Neural progenitor cell (in vitro differentiated cells): Measurements from ENCODE around the gene UPF3A. TPM values are rescaled to one million over a fixed set of nuclear protein-coding genes. Genes with fewer than 3 reads are reported as not detected.

Experiments
- DNase-seq: peaks from one replicate; pipeline ENCODE4 v3.0.0-alpha.2; 2016; ENCODE audit warnings: low spot score
- H2AFZ ChIP-seq: fragments of 200-600 bp; sonication (generic); replicated peaks from 2 replicates; pipeline ENCODE4 v1.6.1; 2016; ENCODE audit warnings: antibody characterized with exemption
- H3F3A ChIP-seq: fragments of 200-600 bp; sonication (generic); 2 replicates; pipeline ENCODE4 v1.6.1; 2016; ENCODE audit warnings: antibody characterized with exemption, low read depth
- H3K27ac ChIP-seq: fragments of 200-600 bp; sonication (generic); 2 replicates; pipeline ENCODE4 v1.5.1; 2016; ENCODE audit warnings: mild to moderate bottlenecking
- H3K27me3 ChIP-seq: fragments of 200-600 bp; sonication (generic); 2 replicates; pipeline ENCODE4 v1.6.1; 2016; ENCODE audit warnings: mild to moderate bottlenecking, moderate library complexity
- H3K36me3 ChIP-seq: fragments of 200-600 bp; sonication (generic); 2 replicates; pipeline ENCODE4 v1.5.1; 2016
- H3K4me1 ChIP-seq: fragments of 200-600 bp; sonication (generic); 2 replicates; pipeline ENCODE4 v1.6.1; 2016; ENCODE audit warnings: mixed run types
- H3K4me2 ChIP-seq: fragments of 200-600 bp; sonication (generic); 2 replicates; pipeline ENCODE4 v1.6.1; 2016
- H3K4me3 ChIP-seq: fragments of 200-600 bp; sonication (generic); 2 replicates; pipeline ENCODE4 v1.5.1; 2016
- H3K79me2 ChIP-seq: fragments of 200-600 bp; sonication (generic); 2 replicates; pipeline ENCODE4 v1.6.1; 2016; ENCODE audit warnings: low read depth
- H3K9ac ChIP-seq: fragments of 200-600 bp; sonication (generic); 2 replicates; pipeline ENCODE4 v1.6.1; 2016
- H3K9me3 ChIP-seq: fragments of 200-600 bp; sonication (generic); 2 replicates; pipeline ENCODE4 v1.5.1; 2016; ENCODE audit warnings: low read depth
- H4K20me1 ChIP-seq: fragments of 200-600 bp; sonication (generic); 2 replicates; pipeline ENCODE4 v1.6.1; 2016; ENCODE audit warnings: low read depth
- H3K27ac Mint-ChIP-seq: 3 replicates; pipeline ENCODE4 v1.8.0; 2021; ENCODE audit warnings: mixed read lengths
- H3K27me3 Mint-ChIP-seq: 2 replicates; pipeline ENCODE4 v1.8.0; 2022; ENCODE audit warnings: low read depth, mild to moderate bottlenecking, inconsistent platforms, moderate library complexity, mixed read lengths; ENCODE audit not compliant: insufficient read depth
- H3K36me3 Mint-ChIP-seq: 3 replicates; pipeline ENCODE4 v1.8.0; 2021; ENCODE audit warnings: mixed read lengths
- H3K4me1 Mint-ChIP-seq: 3 replicates; pipeline ENCODE4 v1.8.0; 2021; ENCODE audit warnings: mixed read lengths
- H3K4me3 Mint-ChIP-seq: 3 replicates; pipeline ENCODE4 v1.8.0; 2021; ENCODE audit warnings: mild to moderate bottlenecking, moderate library complexity, mixed read lengths
- H3K9me3 Mint-ChIP-seq: 3 replicates; pipeline ENCODE4 v1.8.0; 2020; ENCODE audit warnings: mixed read lengths
- CTCF ChIP-seq: fragments of 200-600 bp; sonication (generic); IDR thresholded peaks from 2 replicates; pipeline ENCODE4 v1.5.1; 2017; ENCODE audit warnings: antibody characterized with exemption, mild to moderate bottlenecking
- EZH2 ChIP-seq: fragments of 200-600 bp; sonication (generic); IDR thresholded peaks from 2 replicates; pipeline ENCODE4 v1.6.1; 2017; ENCODE audit warnings: antibody characterized with exemption, mild to moderate bottlenecking, moderate library complexity
- EZH2phosphoT487 ChIP-seq: fragments of 200-600 bp; sonication (generic); IDR thresholded peaks from 2 replicates; pipeline ENCODE4 v1.6.1; 2017; ENCODE audit warnings: antibody characterized with exemption
- total RNA-seq: library from RNA; depleted of rRNA; stranded (reverse); fragments of >200 nt; gene quantifications from 2 replicates; pipeline ENCODE4 v1.2.3, GENCODE V29; 2015; ENCODE audit warnings: low replicate concordance

Gene UPF3A
- total RNA-seq, 1 donor from 2014 or later: 74.4 TPM

- no peaks in the 10 kb centered on the region for H3K4me1 Mint-ChIP-seq
- no peaks in the 10 kb centered on the region for H3K27me3 Mint-ChIP-seq
- Histone ChIP-seq H3K36me3 (peaks cover 5% of the 10 kb centered on the region), H3K27me3 (no peaks in the 10 kb centered on the region), H2AFZ (no peak overlapping the region), H3K27ac (no peak overlapping the region), H4K20me1 (no peaks in the 10 kb centered on the region), H3K79me2 (no peaks in the 10 kb centered on the region), H3K4me3 (no peak overlapping the region), H3K4me1 (no peaks in the 10 kb centered on the region), H3K4me2 (no peak overlapping the region), H3F3A (no peaks in the 10 kb centered on the region), H3K9me3 (no peaks in the 10 kb centered on the region), H3K9ac (no peak overlapping the region)
- no peak overlapping the region for H3K27ac Mint-ChIP-seq
- TF ChIP-seq EZH2phosphoT487 (no peak), CTCF (no peak), EZH2 (no peak)
- no peak for DNase-seq
- H3K36me3 Mint-ChIP-seq: peaks cover 61% of the 10 kb centered on the region
- no peaks in the 10 kb centered on the region for H3K9me3 Mint-ChIP-seq
- no peak overlapping the region for H3K4me3 Mint-ChIP-seq
Measured at GRCh38 chr13:114268344-114269280, 12.8 kb upstream of the UPF3A start.

GRCh38 chr13:114269281-114269770, 12.1 kb upstream of the UPF3A start:
- H3K27me3 ChIP-seq: no peaks in the 10 kb centered on the region
- H3K36me3 ChIP-seq: peaks cover 5% of the 10 kb centered on the region
- H3K9me3 ChIP-seq: no peaks in the 10 kb centered on the region
- no peaks in the 10 kb centered on the region for H3K27me3 Mint-ChIP-seq
- no peak overlapping the region for H3K27ac ChIP-seq
- no peak for DNase-seq
- TF ChIP-seq CTCF (no peak), EZH2phosphoT487 (no peak), EZH2 (no peak)
- H2AFZ ChIP-seq: no peak overlapping the region
- H3K4me1 Mint-ChIP-seq: no peaks in the 10 kb centered on the region
- H3K4me3 ChIP-seq: no peak overlapping the region
- H3F3A ChIP-seq: no peaks in the 10 kb centered on the region
- H3K4me2 ChIP-seq: no peak overlapping the region
- H3K4me3 Mint-ChIP-seq: no peak overlapping the region
- no peaks in the 10 kb centered on the region for H3K9me3 Mint-ChIP-seq
- H3K36me3 Mint-ChIP-seq: peaks cover 60% of the 10 kb centered on the region
- H3K9ac ChIP-seq: no peak overlapping the region
- no peaks in the 10 kb centered on the region for H3K4me1 ChIP-seq
- no peaks in the 10 kb centered on the region for H3K79me2 ChIP-seq
- no peaks in the 10 kb centered on the region for H4K20me1 ChIP-seq
- no peak overlapping the region for H3K27ac Mint-ChIP-seq

- H3K4me2 ChIP-seq: no peak overlapping the region
- H2AFZ ChIP-seq: no peak overlapping the region
- peaks cover 5% of the 10 kb centered on the region for H3F3A ChIP-seq
- no peaks in the 10 kb centered on the region for H3K27me3 ChIP-seq
- H3K4me3 Mint-ChIP-seq: no peak overlapping the region
- no peaks in the 10 kb centered on the region for H3K27me3 Mint-ChIP-seq
- no peak overlapping the region for H3K9ac ChIP-seq
- no peak overlapping the region for H3K27ac Mint-ChIP-seq
- H3K27ac ChIP-seq: no peak overlapping the region
- H3K4me1 Mint-ChIP-seq: peaks cover 2% of the 10 kb centered on the region
- H3K9me3 ChIP-seq: no peaks in the 10 kb centered on the region
- no peak for DNase-seq
- no peak for TF ChIP-seq EZH2phosphoT487
- no peak for TF ChIP-seq CTCF
- no peak for TF ChIP-seq EZH2
- peaks cover 41% of the 10 kb centered on the region for H3K36me3 Mint-ChIP-seq
- H3K9me3 Mint-ChIP-seq: no peaks in the 10 kb centered on the region
- no peaks in the 10 kb centered on the region for H4K20me1 ChIP-seq
- H3K4me1 ChIP-seq: no peaks in the 10 kb centered on the region
- H3K4me3 ChIP-seq: no peak overlapping the region
- H3K79me2 ChIP-seq: no peaks in the 10 kb centered on the region
- no peaks in the 10 kb centered on the region for H3K36me3 ChIP-seq
Measured at GRCh38 chr13:114272977-114273376, 8.4 kb upstream of the UPF3A start.
